PC-3 (cell line): Measurements from ENCODE around the gene LAMA2. TPM values are rescaled to one million over a fixed set of nuclear protein-coding genes. Genes with fewer than 3 reads are reported as not detected.

Experiments used
- ATAC-seq: fragments of 200-7000 bp; cut with Tn5 transposase; 2 replicates; pipeline ENCODE4 v1.9.1; 2020; ENCODE audit warnings: mild to moderate bottlenecking, moderate library complexity
- BruUV-seq: library from RNA; stranded (reverse); fragments of 400-500 nt; replicated peaks from 2 replicates; lab custom pipeline; 2021; lab: Mats Ljungman, UMichigan
- CTCF ChIA-PET: fragments of 300-600 bp; sonication (Branson Sonifier 250); formaldehyde crosslinking; loops from one replicate; lab custom pipeline; 2022; ENCODE audit warnings: antibody characterized with exemption; lab: Charles Lee
- POLR2A ChIA-PET: fragments of 300-600 bp; sonication (Branson Sonifier 250); formaldehyde crosslinking; loops from one replicate; lab custom pipeline; 2022; ENCODE audit warnings: antibody characterized with exemption; ENCODE audit not compliant: unreplicated experiment; lab: Charles Lee
- DNase-seq: peaks from one replicate; pipeline ENCODE4 v3.0.0-alpha.2; 2015
- H2AFZ ChIP-seq: fragments of 300-600 bp; sonication (generic); 2 replicates; pipeline ENCODE4 v1.6.0; 2016; ENCODE audit warnings: antibody characterized with exemption, low read length
- H3F3A ChIP-seq: fragments of 300-600 bp; sonication (generic); one replicate; pipeline ENCODE4 v1.6.0; 2017; ENCODE audit warnings: antibody characterized with exemption, low read length, control low read depth, mild to moderate bottlenecking; ENCODE audit not compliant: unreplicated experiment
- H3K27ac ChIP-seq: fragments of 300-600 bp; sonication (generic); 2 replicates; pipeline ENCODE4 v1.5.1; 2016; ENCODE audit warnings: mild to moderate bottlenecking, low read length
- H3K27me3 ChIP-seq: fragments of 300-600 bp; sonication (generic); 2 replicates; pipeline ENCODE4 v1.6.1; 2016; ENCODE audit warnings: low read length, mixed read lengths
- H3K36me3 ChIP-seq: fragments of 300-600 bp; sonication (generic); 2 replicates; pipeline ENCODE4 v1.6.1; 2016; ENCODE audit warnings: low read depth, mixed run types, low read length, mixed read lengths
- H3K4me1 ChIP-seq: fragments of 300-600 bp; sonication (generic); 2 replicates; pipeline ENCODE4 v1.5.1; 2016; ENCODE audit warnings: low read length; ENCODE audit not compliant: insufficient read depth
- H3K4me2 ChIP-seq: fragments of 300-600 bp; sonication (generic); 2 replicates; pipeline ENCODE4 v1.6.0; 2016; ENCODE audit warnings: low read length
- H3K4me3 ChIP-seq: fragments of 300-600 bp; sonication (generic); 2 replicates; pipeline ENCODE4 v1.5.1; 2016; ENCODE audit warnings: mild to moderate bottlenecking, low read length, mixed read lengths
- H3K79me2 ChIP-seq: fragments of 300-600 bp; sonication (generic); 2 replicates; pipeline ENCODE4 v1.6.1; 2017; ENCODE audit warnings: low read length, mixed read lengths
- H3K9ac ChIP-seq: fragments of 300-600 bp; sonication (generic); 2 replicates; pipeline ENCODE4 v1.6.0; 2016; ENCODE audit warnings: mild to moderate bottlenecking, low read length
- H3K9me2 ChIP-seq: fragments of 300-600 bp; sonication (generic); replicated peaks from 2 replicates; pipeline ENCODE4 v1.6.1; 2016; ENCODE audit warnings: mixed run types, low read length, mixed read lengths
- H3K9me3 ChIP-seq: fragments of 300-600 bp; sonication (generic); 2 replicates; pipeline ENCODE4 v1.6.1; 2016; ENCODE audit warnings: low read length, mixed read lengths
- H4K20me1 ChIP-seq: fragments of 300-600 bp; sonication (generic); 2 replicates; pipeline ENCODE4 v1.6.1; 2016; ENCODE audit warnings: low read length, mixed read lengths
- EZH2 ChIP-seq: fragments of 300-600 bp; sonication (generic); IDR thresholded peaks from one replicate; pipeline ENCODE4 v1.6.1; 2017; ENCODE audit warnings: antibody characterized with exemption, mild to moderate bottlenecking, low read length; ENCODE audit not compliant: unreplicated experiment
- EZH2phosphoT487 ChIP-seq: fragments of 300-600 bp; sonication (generic); IDR thresholded peaks from 2 replicates; pipeline ENCODE4 v1.6.1; 2018; ENCODE audit warnings: mild to moderate bottlenecking, antibody characterized with exemption, low read length, borderline replicate concordance
- intact Hi-C: fragments of 100-400 bp; cut with micrococcal nuclease; formaldehyde crosslinking; loops from 2 replicates; pipeline ENCODE4 v1.9.0; 2023
- total RNA-seq: library from RNA; depleted of rRNA; stranded (reverse); fragments of >200 nt; gene quantifications from 2 replicates; pipeline ENCODE4 v1.2.3, GENCODE V29; 2014
- TF ChIP-seq, protein P1 (sequence below): fragments of 300-600 bp; sonication (generic); conservative IDR thresholded peaks from 2 replicates; pipeline ENCODE4 v1.5.1; 2017; ENCODE audit warnings: antibody characterized with exemption, low read depth, mild to moderate bottlenecking, low read length

LAMA2 gene
- total RNA-seq, 1 experiment from 2014 or later = 0.22 TPM

DNA sequence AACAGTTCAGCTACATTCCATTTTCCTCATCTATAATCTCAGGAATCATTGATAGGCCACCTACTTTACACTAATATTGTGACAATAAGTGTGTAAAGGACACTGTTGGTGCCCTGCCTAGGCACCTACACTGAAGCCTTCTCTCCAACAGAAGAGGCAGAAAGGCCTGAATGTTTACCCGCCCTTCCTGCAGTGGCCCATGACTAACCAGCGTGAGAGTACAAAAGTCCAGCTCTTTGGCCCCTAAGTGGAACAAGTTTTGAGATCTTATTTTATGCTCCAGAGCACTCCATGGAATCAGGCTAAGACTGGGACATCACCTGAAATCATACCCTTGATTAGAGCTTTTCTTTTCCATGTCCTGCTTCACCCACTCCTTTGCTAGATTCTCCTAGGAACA lies 467.3 kb downstream of the LAMA2 start:
- CTCF ChIA-PET = no interaction called here
- ATAC-seq = no peak

DNA sequence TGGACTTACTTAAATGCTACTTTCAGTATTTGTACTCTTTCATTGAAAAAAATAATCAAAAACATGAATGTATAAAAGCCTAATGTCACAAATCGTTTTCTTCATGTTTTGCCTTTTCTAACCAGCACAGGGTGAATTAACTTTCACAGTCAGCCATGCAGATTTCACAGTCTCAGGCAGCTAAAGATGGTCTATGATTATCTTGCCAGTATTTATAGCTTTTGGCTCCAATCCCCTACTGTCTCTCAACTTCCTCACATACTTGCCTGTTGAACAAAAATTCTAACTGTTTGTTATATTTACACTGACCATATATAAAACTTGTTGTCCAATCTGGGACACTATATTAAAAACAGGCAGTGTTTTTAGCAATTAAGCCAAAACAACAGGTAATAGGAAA lies 468.9 kb downstream of the LAMA2 start:
- H3K4me2 ChIP-seq = no peak overlapping the region
- intact Hi-C loops = no loop called here
- H3K27me3 ChIP-seq = no peaks in the 10 kb centered on the region
- H4K20me1 ChIP-seq = no peaks in the 10 kb centered on the region
- no peak overlapping the region for H2AFZ ChIP-seq
- ATAC-seq (no peak), DNase-seq (no peak)
- no peaks in the 10 kb centered on the region for H3K9me2 ChIP-seq
- H3K4me3 ChIP-seq = no peak overlapping the region
- no peaks in the 10 kb centered on the region for H3F3A ChIP-seq
- H3K27ac ChIP-seq = no peak overlapping the region
- no TSS peak for BruUV-seq
- no peak for TF ChIP-seq EZH2
- no peak for TF ChIP-seq EZH2phosphoT487
- TF ChIP-seq, protein P1, sequence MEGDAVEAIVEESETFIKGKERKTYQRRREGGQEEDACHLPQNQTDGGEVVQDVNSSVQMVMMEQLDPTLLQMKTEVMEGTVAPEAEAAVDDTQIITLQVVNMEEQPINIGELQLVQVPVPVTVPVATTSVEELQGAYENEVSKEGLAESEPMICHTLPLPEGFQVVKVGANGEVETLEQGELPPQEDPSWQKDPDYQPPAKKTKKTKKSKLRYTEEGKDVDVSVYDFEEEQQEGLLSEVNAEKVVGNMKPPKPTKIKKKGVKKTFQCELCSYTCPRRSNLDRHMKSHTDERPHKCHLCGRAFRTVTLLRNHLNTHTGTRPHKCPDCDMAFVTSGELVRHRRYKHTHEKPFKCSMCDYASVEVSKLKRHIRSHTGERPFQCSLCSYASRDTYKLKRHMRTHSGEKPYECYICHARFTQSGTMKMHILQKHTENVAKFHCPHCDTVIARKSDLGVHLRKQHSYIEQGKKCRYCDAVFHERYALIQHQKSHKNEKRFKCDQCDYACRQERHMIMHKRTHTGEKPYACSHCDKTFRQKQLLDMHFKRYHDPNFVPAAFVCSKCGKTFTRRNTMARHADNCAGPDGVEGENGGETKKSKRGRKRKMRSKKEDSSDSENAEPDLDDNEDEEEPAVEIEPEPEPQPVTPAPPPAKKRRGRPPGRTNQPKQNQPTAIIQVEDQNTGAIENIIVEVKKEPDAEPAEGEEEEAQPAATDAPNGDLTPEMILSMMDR = no peak
- no peak overlapping the region for H3K9ac ChIP-seq
- H3K4me1 ChIP-seq = no peaks in the 10 kb centered on the region
- H3K9me3 ChIP-seq = no peaks in the 10 kb centered on the region
- POLR2A ChIA-PET = no interaction called here
- H3K79me2 ChIP-seq = no peaks in the 10 kb centered on the region
- CTCF ChIA-PET = no interaction called here
- no peaks in the 10 kb centered on the region for H3K36me3 ChIP-seq

More for the DNA sequence above, 467.3 kb downstream of the LAMA2 start:
- H3K9me3 ChIP-seq = no peaks in the 10 kb centered on the region
- H3K4me3 ChIP-seq = no peak overlapping the region
- no peaks in the 10 kb centered on the region for H3K36me3 ChIP-seq
- H4K20me1 ChIP-seq = no peaks in the 10 kb centered on the region
- no peaks in the 10 kb centered on the region for H3K9me2 ChIP-seq
- H3K4me1 ChIP-seq = peaks cover 11% of the 10 kb centered on the region
- intact Hi-C loops = no loop called here
- H3K27me3 ChIP-seq = no peaks in the 10 kb centered on the region
- H3F3A ChIP-seq = no peaks in the 10 kb centered on the region
- no peak overlapping the region for H3K4me2 ChIP-seq
- H3K79me2 ChIP-seq = no peaks in the 10 kb centered on the region
- DNase-seq = no peak
- TF ChIP-seq, protein P1 = no peak
- no peak for TF ChIP-seq EZH2
- no peak for TF ChIP-seq EZH2phosphoT487
- no TSS peak for BruUV-seq
- POLR2A ChIA-PET = no interaction called here
- peak overlapping the region; percentile 34; the same call in 1 of the 2 replicates for H2AFZ ChIP-seq
- no peak overlapping the region for H3K27ac ChIP-seq
- H3K9ac ChIP-seq = no peak overlapping the region

DNA sequence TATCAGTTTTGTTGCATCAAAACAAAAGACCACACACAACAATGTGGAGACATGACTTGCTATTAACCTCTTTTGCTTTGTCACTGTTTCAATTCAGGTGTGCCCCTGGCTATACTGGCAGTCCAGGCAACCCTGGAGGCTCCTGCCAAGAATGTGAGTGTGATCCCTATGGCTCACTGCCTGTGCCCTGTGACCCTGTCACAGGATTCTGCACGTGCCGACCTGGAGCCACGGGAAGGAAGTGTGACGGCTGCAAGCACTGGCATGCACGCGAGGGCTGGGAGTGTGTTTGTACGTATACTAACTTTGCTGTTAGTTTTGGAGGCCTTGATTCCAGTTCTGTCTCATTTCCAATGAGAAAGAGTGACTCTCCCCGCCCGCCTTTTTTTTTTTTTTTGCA lies 470.1 kb downstream of the LAMA2 start:
- no TSS peak for BruUV-seq
- Histone ChIP-seq H3K9ac (no peak overlapping the region), H3K36me3 (no peaks in the 10 kb centered on the region), H3K27ac (no peak overlapping the region), H3K9me3 (no peaks in the 10 kb centered on the region), H3K4me3 (no peak overlapping the region), H3K9me2 (no peaks in the 10 kb centered on the region), H2AFZ (no peak overlapping the region), H3K27me3 (no peaks in the 10 kb centered on the region), H3F3A (no peaks in the 10 kb centered on the region), H3K4me2 (no peak overlapping the region), H3K79me2 (no peaks in the 10 kb centered on the region), H3K4me1 (no peaks in the 10 kb centered on the region), H4K20me1 (no peaks in the 10 kb centered on the region)
- intact Hi-C loops = no loop called here
- no peak for ATAC-seq
- ChIA-PET CTCF (no interaction called here), POLR2A (no interaction called here)
- peak; percentile 13 for DNase-seq
- TF ChIP-seq EZH2phosphoT487 (no peak), EZH2 (no peak)
- TF ChIP-seq, protein P1 = no peak
